Caco-2 (cell line): ENCODE measurements around the gene OIP5. TPM values are rescaled to one million over a fixed set of nuclear protein-coding genes. Genes with fewer than 3 reads are reported as not detected.

ENCODE experiments used
- BruUV-seq: library from RNA; stranded (reverse); fragments of 400-500 nt; replicated peaks from 2 replicates; lab custom pipeline; 2021; lab: Mats Ljungman, UMichigan
- CTCF ChIA-PET: fragments of 300-600 bp; sonication (Branson Sonifier 250); formaldehyde crosslinking; loops from one replicate; lab custom pipeline; 2022; ENCODE audit warnings: antibody characterized with exemption; lab: Charles Lee
- POLR2A ChIA-PET: fragments of 300-600 bp; sonication (Branson Sonifier 250); formaldehyde crosslinking; loops from one replicate; lab custom pipeline; 2022; ENCODE audit warnings: antibody characterized with exemption; lab: Charles Lee
- DNase-seq, 2 experiments: peaks; one replicate each; pipeline versions ENCODE4 v3.0.0 to v3.0.0-alpha.2; 2020 to 2022
- H3K27me3 ChIP-seq: replicated peaks from 2 replicates; pipeline ENCODE4 v1.6.0; 2011; ENCODE audit warnings: low read length; ENCODE audit not compliant: control insufficient read depth, insufficient read depth
- H3K36me3 ChIP-seq: 2 replicates; pipeline ENCODE4 v1.5.1; 2011; ENCODE audit warnings: low read length; ENCODE audit not compliant: control insufficient read depth, insufficient read depth
- H3K4me1 ChIP-seq: fragments of 250-450 bp; sonication (Bioruptor Pico); 2 replicates; pipeline ENCODE4 v1.5.1; 2020; ENCODE audit warnings: mild to moderate bottlenecking
- H3K4me3 ChIP-seq: 2 replicates; pipeline ENCODE4 v1.5.1; 2011; ENCODE audit warnings: low read depth, mild to moderate bottlenecking, control low read depth, low read length
- H3K9me3 ChIP-seq: fragments of 250-450 bp; sonication (Bioruptor Pico); 2 replicates; pipeline ENCODE4 v1.5.1; 2020; ENCODE audit warnings: mild to moderate bottlenecking, moderate library complexity
- H3K27ac Mint-ChIP-seq: one replicate; pipeline ENCODE4 v1.8.0; 2022; ENCODE audit warnings: mixed read lengths; ENCODE audit not compliant: unreplicated experiment
- H3K27me3 Mint-ChIP-seq: one replicate; pipeline ENCODE4 v1.8.0; 2022; ENCODE audit warnings: mixed read lengths; ENCODE audit not compliant: insufficient read depth, unreplicated experiment
- H3K36me3 Mint-ChIP-seq: one replicate; pipeline ENCODE4 v1.8.0; 2022; ENCODE audit warnings: mild to moderate bottlenecking, mixed read lengths; ENCODE audit not compliant: insufficient read depth, unreplicated experiment
- H3K4me1 Mint-ChIP-seq: one replicate; pipeline ENCODE4 v1.8.0; 2022; ENCODE audit warnings: low read depth, mixed read lengths; ENCODE audit not compliant: unreplicated experiment
- H3K4me3 Mint-ChIP-seq: one replicate; pipeline ENCODE4 v1.8.0; 2022; ENCODE audit warnings: mild to moderate bottlenecking, moderate library complexity, mixed read lengths; ENCODE audit not compliant: unreplicated experiment
- H3K9me3 Mint-ChIP-seq: one replicate; pipeline ENCODE4 v1.8.0; 2022; ENCODE audit warnings: mixed read lengths; ENCODE audit not compliant: unreplicated experiment
- CTCF ChIP-seq, 2 experiments: fragments of 200-600 bp in 1 of 2; IDR thresholded peaks; 1 replicate in 1 of 2; 2 replicates in 1 of 2; pipeline versions ENCODE4 v1.5.1 to v1.8.0; 2011 to 2022; ENCODE audit warnings: antibody characterized with exemption in 1 of 2, control low read depth in 1 of 2, inconsistent platforms in 1 of 2, low read depth in 1 of 2, low read length in 1 of 2, mild to moderate bottlenecking in 1 of 2, moderate library complexity in 1 of 2; ENCODE audit not compliant: insufficient read depth in 1 of 2, severe bottlenecking in 1 of 2, unreplicated experiment in 1 of 2
- intact Hi-C: fragments of 100-400 bp; cut with micrococcal nuclease; formaldehyde crosslinking; loops from one replicate; pipeline ENCODE4 v1.10.0; 2022; ENCODE audit not compliant: unreplicated experiment
- total RNA-seq: library from RNA; stranded (reverse); gene quantifications from 2 replicates; pipeline ENCODE4 v1.2.3, GENCODE V29; 2022

Gene OIP5
- total RNA-seq, 1 experiment from 2014 or later: 26.4 TPM

- POLR2A ChIA-PET: interaction anchor here (1.2 kb wide), 1 partner anchor 24 kb away, joined by 3 read pairs; the partner anchor contains the start of gene NUSAP1
- H3K27ac Mint-ChIP-seq: no peak overlapping the region
- TF ChIP-seq CTCF (IDR thresholded peaks at IDR 0.05; ENCODE audit: insufficient read depth in 1 of 2, low read depth in 1 of 2, low read length in 1 of 2, severe bottlenecking in 1 of 2, unreplicated experiment in 1 of 2): no peak
- no peaks in the 10 kb centered on the region for H3K27me3 Mint-ChIP-seq
- no peaks in the 10 kb centered on the region for H3K9me3 Mint-ChIP-seq
- no peak overlapping the region for H3K4me3 ChIP-seq
- H3K9me3 ChIP-seq: no peaks in the 10 kb centered on the region
- H3K27me3 ChIP-seq: no peaks in the 10 kb centered on the region
- no TSS peak for BruUV-seq
- no peak overlapping the region for H3K4me3 Mint-ChIP-seq
- no peaks in the 10 kb centered on the region for H3K4me1 ChIP-seq
- H3K4me1 Mint-ChIP-seq: no peaks in the 10 kb centered on the region
- no peak for DNase-seq
- H3K36me3 ChIP-seq: peaks cover 1% of the 10 kb centered on the region; the same call in 1 of the 2 replicates
- intact Hi-C loops: no loop called here
- CTCF ChIA-PET: no interaction called here
- peaks cover 24% of the 10 kb centered on the region for H3K36me3 Mint-ChIP-seq
These were observed 23.0 kb downstream of the OIP5 start for GRCh38 chr15:41309226-41309905.

GRCh38 chr15:41307679-41308078 is 24.7 kb downstream of the OIP5 start:
- Mint-ChIP-seq H3K4me1 (no peaks in the 10 kb centered on the region), H3K36me3 (peaks cover 19% of the 10 kb centered on the region), H3K9me3 (no peaks in the 10 kb centered on the region), H3K27me3 (no peaks in the 10 kb centered on the region), H3K4me3 (no peak overlapping the region), H3K27ac (no peak overlapping the region)
- H3K4me3 ChIP-seq: no peak overlapping the region
- TF ChIP-seq CTCF (IDR thresholded peaks at IDR 0.05; ENCODE audit: insufficient read depth in 1 of 2, low read depth in 1 of 2, low read length in 1 of 2, severe bottlenecking in 1 of 2, unreplicated experiment in 1 of 2): no peak
- no peaks in the 10 kb centered on the region for H3K9me3 ChIP-seq
- ChIA-PET CTCF (interaction anchor here (0.6 kb wide), 1 partner anchor 409 kb away, joined by 3 read pairs; no protein-coding TSS in a partner anchor), POLR2A (no interaction called here)
- no peak for DNase-seq
- BruUV-seq: no TSS peak
- intact Hi-C loops: no loop called here
- H3K27me3 ChIP-seq: no peaks in the 10 kb centered on the region
- H3K4me1 ChIP-seq: no peaks in the 10 kb centered on the region
- peaks cover 1% of the 10 kb centered on the region; the same call in 1 of the 2 replicates for H3K36me3 ChIP-seq

GRCh38 chr15:41304149-41304770 is 28.1 kb downstream of the OIP5 start:
- Histone ChIP-seq H3K4me3 (no peak overlapping the region), H3K27me3 (no peaks in the 10 kb centered on the region), H3K4me1 (no peaks in the 10 kb centered on the region), H3K36me3 (no peaks in the 10 kb centered on the region), H3K9me3 (no peaks in the 10 kb centered on the region)
- POLR2A ChIA-PET: interaction anchor here (0.6 kb wide), 1 partner anchor 55 kb away, joined by 4 read pairs; no protein-coding TSS in a partner anchor
- CTCF ChIA-PET: no interaction called here
- intact Hi-C loops: no loop called here
- TF ChIP-seq CTCF (IDR thresholded peaks at IDR 0.05; ENCODE audit: insufficient read depth in 1 of 2, low read depth in 1 of 2, low read length in 1 of 2, severe bottlenecking in 1 of 2, unreplicated experiment in 1 of 2): no peak
- no peak for DNase-seq
- Mint-ChIP-seq H3K4me1 (no peaks in the 10 kb centered on the region), H3K27ac (no peak overlapping the region), H3K27me3 (no peaks in the 10 kb centered on the region), H3K9me3 (no peaks in the 10 kb centered on the region), H3K4me3 (no peak overlapping the region), H3K36me3 (peaks cover 11% of the 10 kb centered on the region)
- BruUV-seq: TSS peak; percentile 2
